PFSK-1 (cell line): ENCODE data around the gene UCHL3.

Experiments
- FOXP2 ChIP-seq: optimal IDR thresholded peaks from 2 replicates; pipeline ENCODE3; 2011; ENCODE audit warnings: borderline replicate concordance, control low read depth, inconsistent platforms; ENCODE audit not compliant: insufficient read depth; ENCODE audit errors: extremely low read length, extremely low read depth
- POLR2AphosphoS5 ChIP-seq: IDR thresholded peaks from 2 replicates; pipeline ENCODE4 v1.6.1; 2012; ENCODE audit warnings: low read depth, mild to moderate bottlenecking, control low read depth, low read length, moderate library complexity
- SIN3A ChIP-seq: IDR thresholded peaks from 2 replicates; pipeline ENCODE4 v1.6.1; 2012; ENCODE audit warnings: mild to moderate bottlenecking, low read length, moderate library complexity, borderline replicate concordance; ENCODE audit not compliant: insufficient read depth
- TAF1 ChIP-seq: IDR thresholded peaks from 2 replicates; pipeline ENCODE4 v1.6.1; 2012; ENCODE audit warnings: low read length, control low read depth, borderline replicate concordance; ENCODE audit not compliant: insufficient read depth
- TF ChIP-seq, protein P1 (sequence below), 2 experiments: IDR thresholded peaks; 2 replicates each; pipeline versions ENCODE4 v1.6.1 to v1.8.0; 2011 to 2012; ENCODE audit warnings: low read depth in 2 of 2, low read length in 2 of 2, control low read depth in 1 of 2, inconsistent platforms in 1 of 2, mild to moderate bottlenecking in 1 of 2, moderate library complexity in 1 of 2; ENCODE audit not compliant: insufficient read depth in 1 of 2

UCHL3 gene

DNA sequence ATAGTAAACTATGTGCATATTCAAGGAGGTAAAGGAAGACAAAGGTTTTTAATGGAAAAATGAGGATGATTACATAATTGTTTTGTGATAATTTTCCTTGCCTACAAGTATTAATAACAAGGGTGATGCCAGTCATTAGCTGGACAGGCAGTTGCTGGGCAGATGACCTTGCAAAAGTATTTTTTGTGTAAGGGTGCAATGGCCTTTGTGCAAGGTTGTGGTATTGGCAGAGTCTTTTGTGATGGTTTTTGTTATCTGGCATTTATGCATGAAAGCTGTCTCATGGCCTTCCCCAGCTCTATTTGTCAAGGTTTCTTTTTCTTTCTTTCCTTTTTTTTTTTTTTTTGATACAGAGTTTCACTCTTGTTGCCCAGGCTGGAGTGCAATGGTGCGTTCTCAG, 7.6 kb upstream of the UCHL3 start:
- TF ChIP-seq SIN3A: no peak
- no peak for TF ChIP-seq TAF1
- TF ChIP-seq, protein P1, sequence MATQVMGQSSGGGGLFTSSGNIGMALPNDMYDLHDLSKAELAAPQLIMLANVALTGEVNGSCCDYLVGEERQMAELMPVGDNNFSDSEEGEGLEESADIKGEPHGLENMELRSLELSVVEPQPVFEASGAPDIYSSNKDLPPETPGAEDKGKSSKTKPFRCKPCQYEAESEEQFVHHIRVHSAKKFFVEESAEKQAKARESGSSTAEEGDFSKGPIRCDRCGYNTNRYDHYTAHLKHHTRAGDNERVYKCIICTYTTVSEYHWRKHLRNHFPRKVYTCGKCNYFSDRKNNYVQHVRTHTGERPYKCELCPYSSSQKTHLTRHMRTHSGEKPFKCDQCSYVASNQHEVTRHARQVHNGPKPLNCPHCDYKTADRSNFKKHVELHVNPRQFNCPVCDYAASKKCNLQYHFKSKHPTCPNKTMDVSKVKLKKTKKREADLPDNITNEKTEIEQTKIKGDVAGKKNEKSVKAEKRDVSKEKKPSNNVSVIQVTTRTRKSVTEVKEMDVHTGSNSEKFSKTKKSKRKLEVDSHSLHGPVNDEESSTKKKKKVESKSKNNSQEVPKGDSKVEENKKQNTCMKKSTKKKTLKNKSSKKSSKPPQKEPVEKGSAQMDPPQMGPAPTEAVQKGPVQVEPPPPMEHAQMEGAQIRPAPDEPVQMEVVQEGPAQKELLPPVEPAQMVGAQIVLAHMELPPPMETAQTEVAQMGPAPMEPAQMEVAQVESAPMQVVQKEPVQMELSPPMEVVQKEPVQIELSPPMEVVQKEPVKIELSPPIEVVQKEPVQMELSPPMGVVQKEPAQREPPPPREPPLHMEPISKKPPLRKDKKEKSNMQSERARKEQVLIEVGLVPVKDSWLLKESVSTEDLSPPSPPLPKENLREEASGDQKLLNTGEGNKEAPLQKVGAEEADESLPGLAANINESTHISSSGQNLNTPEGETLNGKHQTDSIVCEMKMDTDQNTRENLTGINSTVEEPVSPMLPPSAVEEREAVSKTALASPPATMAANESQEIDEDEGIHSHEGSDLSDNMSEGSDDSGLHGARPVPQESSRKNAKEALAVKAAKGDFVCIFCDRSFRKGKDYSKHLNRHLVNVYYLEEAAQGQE (IDR thresholded peaks at IDR 0.05; ENCODE audit: insufficient read depth in 1 of 2, low read depth in 2 of 2, low read length in 2 of 2): no peak
- no peak for TF ChIP-seq POLR2AphosphoS5
- TF ChIP-seq FOXP2: no peak

DNA sequence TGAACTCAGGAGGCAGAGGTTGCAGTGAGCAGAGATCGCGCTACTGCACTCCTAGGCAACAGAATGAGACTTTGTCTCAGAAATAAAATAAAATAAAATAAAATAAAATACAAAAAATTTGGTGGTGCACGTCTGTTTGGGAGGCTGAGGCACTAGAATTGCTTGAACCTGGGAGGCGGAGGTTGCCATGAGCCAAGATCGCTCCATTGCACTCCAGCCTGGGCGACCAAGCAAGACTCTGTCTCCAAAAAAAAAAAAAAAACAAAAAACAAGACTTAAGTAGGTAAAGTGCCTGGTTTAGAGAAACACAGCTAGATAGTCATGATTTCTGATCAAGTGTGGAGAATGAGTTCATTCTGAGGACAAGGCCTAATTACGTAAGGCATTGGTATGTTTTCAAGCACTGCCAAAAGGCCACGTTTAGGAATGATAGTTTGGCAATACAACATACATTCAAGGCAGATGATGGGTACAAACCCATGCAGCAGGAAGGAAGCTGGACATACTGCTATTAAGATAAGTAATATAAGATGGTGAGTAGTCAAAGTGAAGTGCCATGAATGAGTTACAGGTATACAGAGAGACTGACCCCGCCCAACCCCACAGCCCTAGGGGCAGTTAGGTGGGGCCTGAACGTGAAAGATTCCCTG, 4.8 kb upstream of the UCHL3 start:
- TF ChIP-seq TAF1 (no peak), POLR2AphosphoS5 (no peak), FOXP2 (no peak), SIN3A (no peak)
- TF ChIP-seq, protein P1 (IDR thresholded peaks at IDR 0.05; ENCODE audit: insufficient read depth in 1 of 2, low read depth in 2 of 2, low read length in 2 of 2): no peak

DNA sequence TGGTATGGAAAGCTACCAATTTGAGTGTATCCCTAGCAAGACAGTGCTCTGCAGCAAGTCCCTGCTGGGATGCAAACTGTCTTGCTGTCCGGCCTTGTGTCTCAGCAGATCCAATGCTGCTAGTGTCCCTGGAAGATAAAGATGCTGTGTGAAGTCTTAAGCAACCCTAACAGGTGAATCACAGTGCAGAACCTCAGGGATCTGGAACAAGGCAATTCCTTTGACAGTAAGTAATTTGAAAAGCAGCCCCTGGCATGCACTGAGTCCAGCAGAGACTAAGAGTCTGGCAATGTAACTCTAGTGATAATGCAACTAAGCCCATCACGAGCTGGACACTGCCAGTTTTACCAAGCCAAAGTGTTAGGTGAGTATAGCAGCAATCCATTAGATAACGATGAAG, 1.7 kb upstream of the UCHL3 start:
- no peak for TF ChIP-seq SIN3A
- TF ChIP-seq POLR2AphosphoS5: no peak
- no peak for TF ChIP-seq FOXP2
- TF ChIP-seq TAF1: no peak
- TF ChIP-seq, protein P1 (IDR thresholded peaks at IDR 0.05; ENCODE audit: insufficient read depth in 1 of 2, low read depth in 2 of 2, low read length in 2 of 2): no peak

DNA sequence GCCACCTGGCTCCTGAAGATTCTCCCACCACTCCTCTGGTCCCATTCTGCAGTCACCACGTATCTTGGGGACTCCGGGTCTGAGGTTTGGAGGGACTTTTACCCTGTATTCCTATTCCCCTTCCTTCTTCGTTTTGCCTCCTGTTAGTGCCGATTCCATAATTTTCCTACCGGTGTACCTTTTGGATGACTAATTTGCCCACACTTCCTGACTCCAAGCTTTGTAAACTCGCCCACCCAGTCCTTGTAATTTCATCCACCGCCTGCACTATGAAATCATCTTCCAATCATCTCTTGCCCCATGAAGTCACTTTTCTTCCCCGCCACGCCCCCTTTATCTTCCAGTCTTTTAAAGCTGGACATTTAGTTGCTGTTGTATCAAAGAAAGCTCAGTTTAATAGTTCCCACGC, 572 bp downstream of the UCHL3 start:
- TF ChIP-seq, protein P1 (IDR thresholded peaks at IDR 0.05; ENCODE audit: insufficient read depth in 1 of 2, low read depth in 2 of 2, low read length in 2 of 2): no peak
- no peak for TF ChIP-seq POLR2AphosphoS5
- no peak for TF ChIP-seq FOXP2
- no peak for TF ChIP-seq TAF1
- TF ChIP-seq SIN3A: no peak

DNA sequence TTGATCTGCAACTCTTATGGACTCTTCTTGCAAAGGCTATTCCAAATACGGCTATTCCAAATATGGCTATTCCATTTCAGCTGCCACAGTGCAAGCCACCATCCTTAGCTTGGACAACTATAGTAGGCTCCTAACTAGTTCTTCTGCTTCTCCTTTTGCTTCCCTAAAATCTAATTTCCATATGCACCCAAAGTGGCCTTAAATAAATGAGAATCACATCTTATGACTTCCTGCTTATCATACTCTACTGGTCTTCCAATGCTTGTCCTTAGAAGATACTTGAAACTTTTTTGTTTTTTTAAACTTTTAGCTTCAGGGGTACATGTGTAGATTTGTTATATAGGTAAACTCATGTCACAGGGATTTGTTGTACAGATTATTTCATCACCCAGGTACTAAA, 4.9 kb downstream of the UCHL3 start:
- TF ChIP-seq FOXP2 (no peak), TAF1 (no peak), SIN3A (no peak), POLR2AphosphoS5 (no peak)
- TF ChIP-seq, protein P1 (IDR thresholded peaks at IDR 0.05; ENCODE audit: insufficient read depth in 1 of 2, low read depth in 2 of 2, low read length in 2 of 2): no peak
